HG03442 (cell line): ENCODE data around the gene ALDH7A1.
A peak's percentile ranks its signal among the peaks of the same experiment; 100 is the strongest.

ENCODE experiments used
- ATAC-seq: cut with Tn5 transposase; IDR thresholded peaks from one replicate; pipeline ENCODE4 v1.9.1; 2021; ENCODE audit warnings: mild to moderate bottlenecking, moderate library complexity; ENCODE audit not compliant: unreplicated experiment

The ALDH7A1 gene

GRCh38 chr5:126512451-126512850 is 82.6 kb downstream of the ALDH7A1 start:
- ATAC-seq = no peak

DNA sequence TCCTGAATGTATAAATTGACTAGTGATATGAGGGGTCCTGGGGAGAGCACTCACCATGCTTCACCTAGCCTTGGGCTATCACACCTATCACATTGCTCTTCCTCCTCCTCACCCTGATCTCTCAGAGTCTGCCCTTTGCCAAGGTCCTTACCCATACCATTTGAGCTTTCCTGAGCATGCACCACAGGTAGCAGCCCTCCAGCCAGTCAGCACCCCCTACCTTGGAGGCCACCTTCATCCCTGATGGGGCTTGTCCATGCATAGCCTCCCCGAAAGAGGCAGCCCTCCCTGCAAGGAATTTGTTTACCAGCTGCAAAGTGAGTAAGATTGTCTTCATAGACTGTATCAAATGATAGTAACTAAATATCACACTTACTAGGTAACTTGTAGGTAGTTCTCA is 83.1 kb downstream of the ALDH7A1 start:
- ATAC-seq = no peak

- ATAC-seq = no peak
Observed at GRCh38 chr5:126509339-126509738, 85.7 kb downstream of the ALDH7A1 start.

DNA sequence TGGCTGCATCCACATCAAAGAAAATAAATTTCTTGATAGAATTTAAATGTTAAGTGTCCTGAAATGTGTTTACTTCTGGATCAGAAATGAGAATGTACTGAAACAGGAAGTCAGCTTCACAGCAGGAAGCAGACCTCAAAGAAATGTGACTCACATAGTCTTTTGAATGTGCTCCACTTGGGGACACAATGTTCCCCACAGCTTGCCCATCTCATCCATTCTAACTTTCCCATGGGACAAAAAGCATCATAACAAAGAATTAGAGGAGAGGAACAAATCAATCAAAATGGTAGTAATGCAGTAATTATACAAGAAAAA is 86.1 kb downstream of the ALDH7A1 start:
- no peak for ATAC-seq

DNA sequence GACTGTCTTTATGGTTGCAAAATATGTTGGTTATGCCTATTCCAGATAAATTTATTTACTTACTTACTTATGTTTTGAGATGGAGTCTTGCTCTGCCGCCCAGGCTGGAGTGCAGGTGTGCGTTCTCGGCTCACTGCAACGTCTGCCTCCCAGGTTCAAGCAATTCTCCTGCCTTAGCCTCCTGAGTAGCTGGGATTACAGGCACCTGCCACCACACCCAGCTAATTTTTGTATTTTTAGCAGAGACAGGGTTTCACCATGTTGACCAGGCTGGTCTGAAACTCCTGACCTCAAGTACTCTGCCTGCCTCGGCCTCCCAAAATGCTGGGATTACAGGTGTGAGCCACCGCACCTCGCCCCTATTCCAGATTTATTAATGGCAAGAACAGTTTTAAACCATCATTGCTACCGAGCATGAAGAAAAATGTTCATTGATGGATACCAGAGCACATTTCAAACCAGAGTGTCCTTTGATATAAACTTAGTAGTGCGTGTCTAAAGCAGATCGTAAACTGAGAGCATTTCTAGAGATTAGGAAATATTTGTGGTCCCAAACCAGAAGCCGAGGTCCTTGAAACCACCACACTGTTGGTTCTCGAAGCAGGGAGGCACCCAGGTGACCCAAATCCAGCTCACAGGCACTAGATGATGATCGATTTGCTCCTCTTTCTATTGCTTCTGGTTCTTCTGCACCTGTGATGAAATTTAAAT is 86.6 kb downstream of the ALDH7A1 start:
- no peak for ATAC-seq

DNA sequence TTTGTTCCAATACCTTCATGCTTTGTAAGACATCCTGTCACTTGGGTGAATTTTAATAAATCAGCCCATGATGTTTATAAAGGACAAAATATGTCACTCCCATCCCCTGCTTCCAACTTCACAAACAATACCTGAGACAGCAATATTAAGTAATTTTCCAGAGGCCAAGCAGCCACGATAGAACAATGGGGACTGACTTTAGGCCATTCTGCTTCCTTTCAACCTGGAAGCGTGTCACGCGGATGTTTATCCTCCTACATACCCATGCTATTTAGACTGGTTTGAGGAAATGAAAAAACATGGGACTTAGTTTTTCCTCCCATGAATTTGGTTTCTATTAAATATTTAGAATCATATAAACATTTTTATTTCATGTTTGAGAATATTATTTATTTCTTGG is 88.9 kb downstream of the ALDH7A1 start:
- no peak for ATAC-seq

- ATAC-seq = no peak
Observed at GRCh38 chr5:126503602-126504104, 91.4 kb downstream of the ALDH7A1 start.

DNA sequence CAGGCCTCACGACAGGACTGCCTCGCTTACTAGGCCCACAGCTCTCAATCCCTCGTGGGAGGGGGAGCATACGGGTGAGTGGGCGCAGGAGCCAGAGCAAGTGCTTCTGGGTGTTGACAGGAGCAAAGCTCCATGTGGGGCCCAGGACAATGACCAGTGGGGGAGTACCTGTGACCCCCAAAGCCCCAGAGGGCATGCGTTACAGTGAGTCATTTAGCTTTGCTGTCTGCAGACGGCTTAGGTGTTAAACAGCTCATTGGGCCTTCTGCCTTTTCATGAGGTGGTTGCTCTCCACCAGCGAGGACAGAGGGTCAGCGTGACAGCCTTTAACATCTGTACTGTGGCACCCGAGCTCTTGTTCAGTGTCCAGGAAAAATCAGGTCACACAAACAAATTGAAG is 93.6 kb downstream of the ALDH7A1 start:
- no peak for ATAC-seq

DNA sequence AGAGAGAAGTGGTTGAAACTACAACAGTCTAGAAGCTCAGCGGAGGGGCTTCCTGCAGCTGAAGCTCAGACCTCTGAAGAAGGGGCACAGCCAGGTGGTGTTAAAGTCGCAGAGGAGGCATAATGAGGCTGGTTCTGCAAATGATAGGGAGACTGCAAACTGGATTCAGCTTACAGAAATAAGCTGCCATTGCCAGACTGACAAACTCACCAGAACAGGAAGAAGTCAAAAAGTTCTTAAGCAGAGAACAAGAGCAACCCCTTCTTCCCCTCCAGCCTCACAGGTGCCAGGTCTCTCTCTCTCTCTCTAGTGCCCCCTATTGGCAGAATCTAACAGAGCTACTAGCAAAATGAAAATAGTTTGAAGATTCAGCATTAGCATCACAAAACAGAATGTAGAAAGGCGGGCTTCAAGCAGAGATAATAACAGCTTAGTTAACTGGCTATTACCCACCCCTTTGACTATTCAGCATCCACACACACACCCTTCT is 95.1 kb downstream of the ALDH7A1 start:
- peak; percentile 72 for ATAC-seq

DNA sequence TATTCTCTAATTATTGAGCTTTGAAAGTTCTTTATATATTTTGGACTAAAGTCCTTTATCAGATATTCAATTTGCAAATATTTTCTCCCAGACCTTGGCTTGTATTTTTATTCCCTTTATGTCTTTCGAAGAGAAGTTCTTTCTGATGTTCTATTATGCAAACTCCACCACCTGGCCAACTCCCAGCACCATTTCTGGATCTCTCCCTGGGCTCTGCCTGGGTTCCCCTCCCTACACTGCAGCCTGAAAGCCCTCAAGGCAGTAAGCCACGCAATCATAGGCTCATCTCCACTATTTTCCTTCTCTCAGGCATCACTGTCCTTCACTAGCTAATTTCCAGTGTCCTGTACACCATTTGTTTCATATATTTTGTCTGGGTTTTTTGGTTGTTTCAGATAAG is 95.7 kb downstream of the ALDH7A1 start:
- no peak for ATAC-seq

- ATAC-seq = no peak
Observed at GRCh38 chr5:126497506-126497905, 97.5 kb downstream of the ALDH7A1 start.

GRCh38 chr5:126494393-126494792 is 100.6 kb downstream of the ALDH7A1 start:
- no peak for ATAC-seq

GRCh38 chr5:126492939-126493338 is 102.1 kb downstream of the ALDH7A1 start:
- ATAC-seq = no peak

DNA sequence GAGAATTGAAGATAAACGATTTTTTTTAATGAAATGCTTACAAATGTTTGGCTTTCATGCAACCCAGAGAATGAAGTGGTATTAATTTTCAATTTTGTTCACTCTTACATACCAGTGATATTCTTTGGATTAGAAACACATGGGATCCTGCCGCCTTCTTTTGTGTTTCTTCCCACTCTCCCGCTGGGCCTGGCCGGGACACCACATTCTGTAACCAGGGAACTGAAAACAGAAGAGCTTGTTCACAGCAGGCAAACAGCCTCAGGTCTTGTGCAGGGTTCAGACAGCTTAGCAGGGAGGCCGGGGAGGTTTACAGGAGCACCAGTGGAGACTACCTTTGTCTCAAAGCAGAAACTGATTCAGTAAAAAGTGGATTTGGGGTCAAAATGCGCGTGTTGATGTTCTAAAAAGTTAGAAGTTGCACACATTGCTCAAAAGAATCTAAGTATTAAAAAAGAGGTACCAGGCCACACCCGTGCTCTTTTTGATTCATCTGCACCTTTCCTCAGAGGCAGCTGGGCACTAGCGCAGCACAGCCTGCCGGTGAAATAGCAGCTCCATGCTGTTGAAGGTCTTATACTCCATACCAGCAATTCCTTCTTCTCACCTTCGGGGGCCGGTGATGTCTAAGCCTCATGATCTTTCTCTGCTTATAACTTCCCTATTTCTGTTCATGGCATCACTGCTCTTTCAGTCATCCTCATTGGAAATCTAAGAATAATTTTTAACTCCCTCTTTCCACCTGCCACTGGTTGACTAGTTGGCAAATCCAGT is 104.7 kb downstream of the ALDH7A1 start:
- ATAC-seq = no peak

GRCh38 chr5:126488443-126489065 is 106.5 kb downstream of the ALDH7A1 start:
- ATAC-seq = no peak

DNA sequence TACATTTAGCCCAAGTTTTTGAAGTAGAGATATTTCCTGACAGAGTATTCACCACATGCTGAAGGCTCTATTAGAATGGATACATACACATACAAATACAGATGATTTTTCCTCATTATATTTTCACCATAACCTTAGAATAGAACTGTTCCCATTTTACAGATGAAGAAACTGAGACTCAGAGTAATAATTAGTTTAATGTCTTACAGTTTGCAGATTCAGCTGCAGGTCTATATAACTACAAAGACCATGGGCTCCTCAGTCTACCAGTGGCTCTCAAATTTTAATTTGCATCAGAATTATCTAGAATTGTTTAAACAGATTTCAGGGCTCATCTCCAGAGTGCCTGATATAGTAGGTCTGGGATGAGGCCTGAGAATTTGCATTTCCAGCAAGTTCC is 107.4 kb downstream of the ALDH7A1 start:
- no peak for ATAC-seq

- no peak for ATAC-seq
Observed at GRCh38 chr5:126486332-126486731, 108.7 kb downstream of the ALDH7A1 start.

DNA sequence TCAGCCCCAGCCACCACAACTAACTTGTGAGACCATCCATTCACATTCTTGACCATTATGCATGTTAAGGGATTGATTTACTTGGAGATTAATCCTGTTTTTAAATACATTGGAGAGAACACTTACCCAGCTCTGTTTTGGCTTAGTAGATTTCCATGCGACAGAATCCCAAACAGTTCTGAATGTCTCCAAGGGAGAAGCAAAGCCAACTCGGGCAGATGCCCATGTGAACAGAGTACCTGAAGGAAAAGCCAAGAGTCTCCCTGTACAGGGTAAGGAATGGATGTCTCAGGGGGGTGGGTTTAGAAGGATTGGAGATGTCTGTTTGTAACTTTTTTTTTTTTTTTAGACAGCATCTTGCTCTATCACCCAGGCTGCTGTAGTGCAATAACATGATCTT is 110.8 kb downstream of the ALDH7A1 start:
- ATAC-seq = no peak

- no peak for ATAC-seq
Observed at GRCh38 chr5:126483156-126483555, 111.9 kb downstream of the ALDH7A1 start.

GRCh38 chr5:126482591-126482990 is 112.4 kb downstream of the ALDH7A1 start:
- no peak for ATAC-seq

- no peak for ATAC-seq
Observed at GRCh38 chr5:126481243-126481642, 113.8 kb downstream of the ALDH7A1 start.
